NCI-H2196 treated with DMSO at 0.1 percent for 48 hours (cell line): ENCODE data around the gene SULT2B1.
"Not testable (repeated sequence)": the region's sequence is repeated elsewhere in the genome, so short reads cannot be mapped to it uniquely, and the experiment has no call there.

Source experiments
- DNase-seq: peaks from one replicate; lab custom pipeline; 2025; ENCODE audit not compliant: unreplicated experiment; lab: John Stamatoyannopoulos, UW

SULT2B1 gene

DNA sequence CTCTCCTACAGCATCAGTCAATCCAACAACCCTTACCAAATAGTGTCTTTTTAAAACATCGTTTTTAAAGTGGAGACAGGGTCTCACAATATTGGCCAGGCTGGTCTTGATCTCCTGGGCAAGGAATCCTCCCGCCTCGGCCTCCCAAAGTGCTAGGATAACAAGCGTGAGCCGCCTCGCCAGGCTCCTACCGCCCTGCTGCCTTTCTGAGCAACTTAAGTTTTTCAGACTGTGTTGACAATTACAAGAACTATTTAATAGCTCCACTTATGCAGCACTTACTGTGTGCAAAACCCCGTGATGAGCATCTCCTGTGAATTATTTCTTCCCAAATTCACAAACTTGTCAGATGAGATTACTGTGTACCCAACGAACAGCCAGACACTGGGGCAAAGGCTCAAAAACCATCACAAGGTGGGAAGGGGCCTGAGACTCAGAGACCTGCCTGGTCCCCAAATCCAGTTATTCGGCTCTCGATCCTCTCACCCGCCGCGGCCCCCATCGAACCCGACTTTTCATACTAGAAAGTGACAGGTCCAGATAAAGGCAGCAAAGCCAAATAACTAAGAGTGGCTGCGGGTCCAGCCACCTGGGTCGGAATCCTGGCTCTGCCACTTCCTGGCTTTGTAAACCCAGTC is 66.4 kb downstream of the SULT2B1 start:
- DNase-seq, result no peak

DNA sequence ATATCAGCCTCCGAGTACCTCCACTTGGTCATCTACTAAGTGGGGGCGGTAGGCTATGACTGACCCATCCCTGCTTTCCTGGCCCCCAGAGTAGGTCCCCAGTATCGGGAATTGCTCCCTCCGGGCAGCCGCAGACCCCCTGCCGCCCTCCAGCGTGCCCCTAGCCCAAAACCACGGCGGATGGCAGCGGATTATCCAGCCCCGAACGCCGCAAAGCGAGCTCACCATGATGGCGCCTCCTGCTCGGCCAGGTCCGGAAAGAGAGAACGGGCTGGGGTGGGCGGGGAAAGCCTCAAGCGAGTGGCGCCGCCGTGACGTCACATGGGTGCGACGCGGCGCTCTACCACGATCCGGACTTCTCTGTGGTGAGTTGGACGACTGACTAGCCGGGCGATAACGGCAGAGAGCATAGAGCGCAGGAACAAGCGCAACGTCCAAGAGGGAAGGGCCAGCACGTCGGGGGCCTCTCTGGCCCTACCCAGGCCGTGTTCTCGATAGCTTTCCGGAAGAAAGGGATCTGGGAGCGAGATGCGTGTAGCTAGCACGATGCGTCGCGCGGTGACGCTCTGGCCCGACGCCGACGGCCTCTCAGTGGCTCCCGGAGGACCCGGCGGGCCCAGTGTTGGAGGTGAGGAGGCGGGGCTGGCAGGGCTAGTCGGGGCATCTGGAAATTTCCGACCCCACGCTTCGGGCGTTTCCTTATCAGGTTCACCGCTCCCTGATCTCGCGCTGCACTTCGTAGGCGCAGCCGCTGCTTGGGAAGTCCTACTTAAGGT is 67.1 kb downstream of the SULT2B1 start, which contains the start of the genes RPL18 and SPHK2:
Gene RPL18 (minus strand): TSS at position 263 of the 776 bp plus-strand sequence. CDS start 35 bp downstream, at position 228.
Gene SPHK2 (plus strand): TSS at position 591 of the 776 bp plus-strand sequence. CDS start 1,009 bp downstream, outside the sequence.
- DNase-seq, result peak; percentile 98

DNA sequence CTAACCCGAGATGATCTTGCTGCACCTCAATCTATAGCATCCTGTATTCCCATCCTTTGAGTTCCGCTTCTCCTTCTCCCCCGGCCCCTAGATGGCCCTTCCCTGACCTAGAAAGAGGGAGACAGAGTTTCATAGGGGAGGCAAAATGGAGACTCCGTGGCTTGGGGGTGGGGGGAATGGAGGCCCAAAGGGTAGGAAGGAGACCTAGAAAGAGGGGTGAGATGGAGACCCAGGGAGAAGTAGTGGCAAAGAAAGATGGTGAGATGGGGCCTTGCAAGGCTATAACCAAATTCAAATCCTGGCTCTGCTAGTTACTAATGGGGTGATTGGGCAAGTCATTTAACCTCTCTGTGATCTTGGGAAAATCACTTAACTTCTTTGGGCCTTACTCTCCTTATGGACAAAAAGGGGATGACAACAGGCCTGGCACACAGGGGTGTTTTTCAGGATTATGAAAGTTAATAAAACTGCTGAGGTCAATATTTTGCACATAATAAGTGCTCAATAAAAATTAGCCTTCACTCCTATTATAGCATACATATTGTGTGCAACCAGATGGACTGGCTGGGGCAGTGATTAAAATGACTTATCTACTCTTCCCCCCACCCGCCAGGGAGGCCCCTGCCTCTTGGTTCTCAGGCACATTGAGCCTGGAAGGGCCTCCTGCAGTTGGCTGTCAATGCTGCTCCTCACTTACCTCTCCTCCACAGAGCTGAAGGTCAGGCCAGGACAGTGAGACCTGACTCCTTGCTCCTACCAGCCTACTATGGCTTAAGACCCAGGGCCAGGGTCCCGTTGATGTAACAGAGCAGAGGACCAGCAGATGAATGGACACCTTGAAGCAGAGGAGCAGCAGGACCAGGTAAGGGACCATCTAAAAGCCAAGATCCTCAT is 68.0 kb downstream of the SULT2B1 start:
- no peak for DNase-seq

DNA sequence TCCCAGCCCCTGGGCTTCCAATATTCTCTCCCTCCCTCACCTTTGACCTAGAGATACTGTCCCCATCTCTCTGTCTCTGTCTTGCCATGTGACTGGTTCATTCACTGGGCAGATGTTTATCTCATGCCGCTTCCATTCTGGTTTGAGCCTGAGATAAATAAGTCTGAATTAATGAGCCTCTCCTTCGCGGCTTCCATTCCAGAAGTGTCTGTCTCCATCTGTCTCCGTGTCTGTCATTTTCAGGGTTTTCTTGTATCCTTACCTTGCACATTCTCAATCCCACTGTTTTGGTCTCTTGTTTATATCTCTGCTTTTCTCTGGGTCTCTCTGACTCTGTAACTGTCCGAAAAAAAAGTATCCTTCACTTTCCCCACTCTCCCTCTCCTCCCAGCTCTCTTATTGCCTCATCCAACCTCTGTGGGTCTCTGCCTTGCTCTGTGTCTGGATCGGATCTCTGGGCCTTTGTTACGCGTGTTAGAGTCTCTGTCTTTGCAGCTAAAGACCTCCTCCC is 71.6 kb downstream of the SULT2B1 start:
- no peak for DNase-seq

DNA sequence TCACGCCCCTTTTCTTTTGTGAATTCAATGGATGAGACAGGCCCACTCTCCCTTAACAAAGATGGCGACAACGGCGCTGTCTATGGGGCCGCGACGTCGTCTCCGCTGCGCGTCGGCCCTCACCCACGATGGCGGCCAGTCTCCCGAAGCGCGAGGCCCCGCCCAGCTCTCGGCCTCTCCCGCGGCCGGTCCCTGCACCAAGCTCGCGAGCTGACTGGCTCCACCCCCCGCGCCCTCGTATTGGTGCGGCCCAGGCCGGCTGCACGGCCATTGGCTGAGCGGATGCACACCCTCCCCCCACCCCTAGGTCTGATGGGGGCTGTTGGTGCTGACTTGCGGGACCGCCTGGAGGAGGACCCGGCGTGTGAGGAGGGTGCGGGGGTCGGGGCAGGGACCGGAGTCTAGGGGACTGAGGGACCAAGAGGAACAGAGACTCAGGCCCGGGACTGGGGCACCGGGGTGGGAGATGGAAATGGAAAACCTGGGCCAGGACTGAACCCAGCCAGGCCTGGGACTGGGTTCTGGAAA is 72.2 kb downstream of the SULT2B1 start:
- DNase-seq, result peak; percentile 97

DNA sequence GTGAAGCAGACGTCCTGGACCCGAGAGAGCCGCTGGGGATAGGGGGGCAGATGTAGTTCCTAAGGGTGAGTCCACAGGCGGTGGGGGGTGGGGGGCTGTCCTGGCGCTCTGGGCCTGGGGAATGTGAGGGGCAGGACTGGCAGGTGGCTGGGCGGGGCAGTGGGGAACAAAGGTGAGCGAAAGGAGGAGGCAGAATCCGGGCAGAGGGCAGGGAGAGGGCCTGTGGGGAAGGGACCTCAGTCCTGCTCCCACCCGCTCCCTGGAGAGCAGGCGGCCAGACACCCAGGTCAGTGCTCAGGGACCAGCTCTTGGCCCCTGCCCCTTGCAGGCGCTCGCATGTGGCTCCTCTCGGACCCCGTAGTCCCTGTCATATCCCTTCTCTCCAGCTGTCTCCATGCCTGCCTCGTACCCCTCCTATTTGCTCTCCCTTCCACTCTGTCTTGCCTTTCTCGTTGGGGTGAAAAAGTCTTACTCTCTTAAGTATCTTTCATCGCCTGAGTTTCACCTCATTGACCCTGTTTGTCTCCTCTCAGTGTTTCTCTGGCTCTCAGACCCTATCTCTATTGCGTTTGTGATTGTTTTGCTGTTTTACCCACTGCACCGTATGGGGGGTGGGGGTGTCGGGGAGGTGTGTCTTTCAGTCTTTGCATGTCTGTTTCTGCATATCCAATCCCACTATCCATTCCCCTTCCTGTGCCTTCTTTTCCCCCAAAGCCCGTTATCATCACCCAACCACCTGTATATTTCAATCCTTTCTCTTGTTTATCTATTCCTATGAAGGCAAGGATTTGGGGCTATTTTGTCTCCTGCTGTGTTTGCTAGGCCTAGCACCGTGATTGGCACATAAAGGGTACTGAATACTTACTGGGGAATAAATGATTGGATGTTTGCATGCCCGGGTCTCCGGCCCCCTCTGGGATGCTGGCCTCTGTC is 73.1 kb downstream of the SULT2B1 start:
- DNase-seq, result no peak

DNA sequence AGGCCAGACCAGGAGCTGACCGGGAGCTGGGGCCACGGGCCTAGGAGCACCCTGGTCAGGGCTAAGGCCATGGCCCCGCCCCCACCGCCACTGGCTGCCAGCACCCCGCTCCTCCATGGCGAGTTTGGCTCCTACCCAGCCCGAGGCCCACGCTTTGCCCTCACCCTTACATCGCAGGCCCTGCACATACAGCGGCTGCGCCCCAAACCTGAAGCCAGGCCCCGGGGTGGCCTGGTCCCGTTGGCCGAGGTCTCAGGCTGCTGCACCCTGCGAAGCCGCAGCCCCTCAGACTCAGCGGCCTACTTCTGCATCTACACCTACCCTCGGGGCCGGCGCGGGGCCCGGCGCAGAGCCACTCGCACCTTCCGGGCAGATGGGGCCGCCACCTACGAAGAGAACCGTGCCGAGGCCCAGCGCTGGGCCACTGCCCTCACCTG is 73.9 kb downstream of the SULT2B1 start:
- no peak for DNase-seq

DNA sequence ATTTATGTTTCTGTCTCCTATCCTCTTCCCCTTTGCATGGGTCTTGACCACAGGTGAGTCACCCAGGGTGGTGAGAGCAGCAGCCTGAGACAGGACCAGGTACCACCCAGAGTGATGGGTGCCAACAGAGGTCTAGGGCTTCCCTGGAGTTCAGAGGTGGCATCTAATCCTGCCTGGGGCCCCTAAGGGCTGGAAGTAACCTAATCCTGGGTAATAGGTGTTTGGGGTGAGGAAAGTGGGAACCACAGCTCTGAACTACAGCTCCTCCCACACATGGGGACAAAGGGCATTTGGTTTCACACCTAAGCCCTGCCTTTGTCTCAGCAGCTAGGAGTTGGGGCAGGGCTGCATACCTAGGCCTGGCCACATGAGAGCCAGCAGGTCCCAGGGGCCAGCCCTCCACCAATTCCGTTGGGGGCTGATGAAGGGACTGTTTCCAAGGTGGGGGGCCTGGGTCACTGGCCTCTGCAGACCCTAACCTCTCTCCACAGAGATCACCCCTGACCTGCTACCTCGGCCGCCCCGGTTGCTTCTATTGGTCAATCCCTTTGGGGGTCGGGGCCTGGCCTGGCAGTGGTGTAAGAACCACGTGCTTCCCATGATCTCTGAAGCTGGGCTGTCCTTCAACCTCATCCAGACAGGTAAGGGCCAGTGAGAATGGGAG is 75.4 kb downstream of the SULT2B1 start:
- no peak for DNase-seq

DNA sequence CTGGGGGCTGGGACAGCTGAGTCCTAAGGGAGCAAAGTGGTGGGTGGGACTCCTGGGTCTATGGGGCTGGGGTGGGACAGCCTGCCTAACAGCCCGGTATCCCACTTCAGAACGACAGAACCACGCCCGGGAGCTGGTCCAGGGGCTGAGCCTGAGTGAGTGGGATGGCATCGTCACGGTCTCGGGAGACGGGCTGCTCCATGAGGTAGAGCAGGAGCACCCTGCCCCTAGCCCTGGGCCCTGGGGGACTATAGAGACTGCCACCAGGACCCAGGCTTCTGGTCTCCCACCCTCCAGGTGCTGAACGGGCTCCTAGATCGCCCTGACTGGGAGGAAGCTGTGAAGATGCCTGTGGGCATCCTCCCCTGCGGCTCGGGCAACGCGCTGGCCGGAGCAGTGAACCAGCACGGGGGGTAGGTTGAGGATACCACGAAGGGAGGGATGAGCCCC is 75.9 kb downstream of the SULT2B1 start:
- no peak for DNase-seq

DNA sequence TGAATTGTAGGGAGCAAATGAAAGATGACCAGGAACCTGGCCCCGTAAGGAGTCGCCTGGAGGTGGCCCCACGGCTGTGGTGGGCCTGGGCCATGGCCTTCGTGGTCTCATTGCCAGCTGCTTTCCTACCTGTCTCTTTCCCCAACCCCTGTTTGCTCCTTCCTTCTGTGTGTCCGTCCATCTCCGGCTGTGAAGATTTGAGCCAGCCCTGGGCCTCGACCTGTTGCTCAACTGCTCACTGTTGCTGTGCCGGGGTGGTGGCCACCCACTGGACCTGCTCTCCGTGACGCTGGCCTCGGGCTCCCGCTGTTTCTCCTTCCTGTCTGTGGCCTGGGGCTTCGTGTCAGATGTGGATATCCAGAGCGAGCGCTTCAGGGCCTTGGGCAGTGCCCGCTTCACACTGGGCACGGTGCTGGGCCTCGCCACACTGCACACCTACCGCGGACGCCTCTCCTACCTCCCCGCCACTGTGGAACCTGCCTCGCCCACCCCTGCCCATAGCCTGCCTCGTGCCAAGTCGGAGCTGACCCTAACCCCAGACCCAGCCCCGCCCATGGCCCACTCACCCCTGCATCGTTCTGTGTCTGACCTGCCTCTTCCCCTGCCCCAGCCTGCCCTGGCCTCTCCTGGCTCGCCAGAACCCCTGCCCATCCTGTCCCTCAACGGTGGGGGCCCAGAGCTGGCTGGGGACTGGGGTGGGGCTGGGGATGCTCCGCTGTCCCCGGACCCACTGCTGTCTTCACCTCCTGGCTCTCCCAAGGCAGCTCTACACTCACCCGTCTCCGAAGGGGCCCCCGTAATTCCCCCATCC is 76.7 kb downstream of the SULT2B1 start:
- DNase-seq, result no peak

DNA sequence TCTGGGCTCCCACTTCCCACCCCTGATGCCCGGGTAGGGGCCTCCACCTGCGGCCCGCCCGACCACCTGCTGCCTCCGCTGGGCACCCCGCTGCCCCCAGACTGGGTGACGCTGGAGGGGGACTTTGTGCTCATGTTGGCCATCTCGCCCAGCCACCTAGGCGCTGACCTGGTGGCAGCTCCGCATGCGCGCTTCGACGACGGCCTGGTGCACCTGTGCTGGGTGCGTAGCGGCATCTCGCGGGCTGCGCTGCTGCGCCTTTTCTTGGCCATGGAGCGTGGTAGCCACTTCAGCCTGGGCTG is 77.3 kb downstream of the SULT2B1 start:
- DNase-seq, result no peak

DNA sequence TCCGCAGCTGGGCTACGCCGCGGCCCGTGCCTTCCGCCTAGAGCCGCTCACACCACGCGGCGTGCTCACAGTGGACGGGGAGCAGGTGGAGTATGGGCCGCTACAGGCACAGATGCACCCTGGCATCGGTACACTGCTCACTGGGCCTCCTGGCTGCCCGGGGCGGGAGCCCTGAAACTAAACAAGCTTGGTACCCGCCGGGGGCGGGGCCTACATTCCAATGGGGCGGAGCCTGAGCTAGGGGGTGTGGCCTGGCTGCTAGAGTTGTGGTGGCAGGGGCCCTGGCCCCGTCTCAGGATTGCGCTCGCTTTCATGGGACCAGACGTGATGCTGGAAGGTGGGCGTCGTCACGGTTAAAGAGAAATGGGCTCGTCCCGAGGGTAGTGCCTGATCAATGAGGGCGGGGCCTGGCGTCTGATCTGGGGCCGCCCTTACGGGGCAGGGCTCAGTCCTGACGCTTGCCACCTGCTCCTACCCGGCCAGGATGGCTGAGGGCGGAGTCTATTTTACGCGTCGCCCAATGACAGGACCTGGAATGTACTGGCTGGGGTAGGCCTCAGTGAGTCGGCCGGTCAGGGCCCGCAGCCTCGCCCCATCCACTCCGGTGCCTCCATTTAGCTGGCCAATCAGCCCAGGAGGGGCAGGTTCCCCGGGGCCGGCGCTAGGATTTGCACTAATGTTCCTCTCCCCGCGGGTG is 77.8 kb downstream of the SULT2B1 start:
- no peak for DNase-seq

DNA sequence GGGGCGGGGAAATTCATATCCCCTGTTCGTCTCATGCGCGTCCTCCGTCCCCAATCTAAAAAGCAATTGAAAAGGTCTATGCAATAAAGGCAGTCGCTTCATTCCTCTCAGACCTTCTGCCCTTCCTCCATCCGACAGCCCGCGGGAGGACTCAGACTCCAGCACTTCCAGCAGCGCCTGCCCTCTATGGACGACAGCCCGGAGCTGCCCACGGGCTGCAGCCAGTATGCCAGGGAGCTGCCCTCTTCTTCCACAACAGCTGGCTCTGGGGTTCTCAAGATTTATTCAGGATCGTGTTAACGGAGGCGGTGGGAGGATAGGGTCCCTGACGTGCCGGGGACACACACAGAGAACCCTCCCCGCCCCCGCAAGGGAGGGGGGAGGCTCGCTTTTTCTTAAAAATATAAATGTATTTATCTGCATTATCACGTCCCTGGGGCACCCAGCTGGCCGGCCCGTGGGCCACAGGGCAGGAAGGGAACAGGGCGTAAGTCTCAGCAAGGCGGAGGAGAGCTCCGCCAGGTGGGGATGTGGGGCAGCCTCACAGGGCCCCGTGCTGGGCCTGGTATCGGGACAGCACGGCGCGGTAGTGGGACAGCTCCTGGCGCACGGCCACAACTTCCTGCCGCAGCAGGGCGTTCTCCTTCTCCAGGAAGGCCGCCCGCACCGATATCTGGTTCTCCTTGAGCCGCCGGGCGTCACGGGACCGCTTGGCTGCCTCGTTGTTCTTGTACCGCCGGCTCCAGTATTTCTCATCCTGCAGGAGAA is 78.5 kb downstream of the SULT2B1 start:
- DNase-seq, result no peak

DNA sequence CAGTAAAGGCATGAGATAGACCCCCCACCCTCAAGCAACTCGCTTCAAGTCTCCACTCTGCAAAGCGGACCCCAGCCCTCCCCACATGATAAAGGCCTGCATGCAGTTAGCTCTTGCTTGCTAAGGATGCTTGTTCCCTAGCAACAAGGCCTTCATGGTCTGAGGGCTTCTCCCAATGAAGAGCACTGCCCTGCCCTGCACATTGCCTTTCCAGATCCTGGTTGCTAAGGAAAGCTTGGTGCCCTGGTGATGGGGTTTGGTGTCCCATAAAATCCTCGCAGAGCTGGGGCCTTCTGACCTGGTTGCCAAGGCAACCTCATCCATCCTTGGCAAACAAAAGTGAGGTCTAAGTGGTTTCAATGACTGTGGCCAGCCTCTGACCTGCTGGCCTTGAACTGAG is 79.3 kb downstream of the SULT2B1 start:
- DNase-seq, result no peak

DNA sequence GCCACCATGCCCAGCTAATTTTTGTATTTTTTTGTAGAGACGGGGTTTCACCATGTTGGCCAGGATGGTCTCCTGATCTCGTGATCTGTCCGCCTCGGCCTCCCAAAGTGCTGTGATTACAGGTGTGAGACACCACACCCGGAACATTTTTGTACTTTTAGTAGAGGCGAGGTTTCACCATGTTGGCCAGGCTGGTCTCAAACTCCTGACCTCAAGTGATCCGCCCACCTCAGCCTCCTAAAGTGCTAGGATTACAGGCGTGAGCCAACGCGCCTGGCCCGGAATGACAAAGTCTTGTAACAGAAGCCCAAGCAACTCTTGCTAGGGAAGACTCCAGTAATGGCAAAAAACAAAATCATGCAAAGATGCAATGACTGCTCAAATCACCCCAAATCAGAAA is 80.3 kb downstream of the SULT2B1 start:
- not testable (repeated sequence) for DNase-seq

DNA sequence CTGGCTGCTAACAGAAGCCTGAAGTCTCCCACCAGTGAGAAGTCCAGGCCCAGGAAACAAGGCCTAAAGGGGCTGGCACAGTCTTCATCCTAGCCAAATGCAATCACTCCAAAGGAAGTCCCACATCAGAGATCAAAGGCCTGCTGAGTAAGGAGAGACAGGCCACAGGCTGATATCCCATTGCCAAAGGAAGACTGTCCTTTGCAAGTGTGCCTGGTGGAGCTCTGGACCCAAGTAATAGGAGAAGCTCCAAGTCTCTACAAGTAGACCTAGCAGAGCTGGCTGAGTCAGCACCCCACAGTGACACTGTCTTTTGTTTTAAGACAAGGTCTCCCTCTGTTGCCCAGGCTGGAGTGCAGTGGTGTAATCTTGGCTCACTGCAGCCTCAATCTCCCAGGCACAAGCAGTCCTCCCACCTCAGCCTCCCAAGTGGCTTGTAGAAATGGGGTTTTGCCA is 80.7 kb downstream of the SULT2B1 start:
- DNase-seq, result no peak
